OCI-LY3 (cell line): ENCODE results near the gene MMD.

Source experiments
- H2AFZ ChIP-seq: fragments of 200-600, 300-600 bp; shearing (Covaris generic); 2 replicates; pipeline ENCODE4 v1.6.0; 2014; ENCODE audit warnings: antibody characterized with exemption, low read depth, low read length
- H3K27ac ChIP-seq: fragments of 200-600, 300-600 bp; sonication (generic); 2 replicates; pipeline ENCODE4 v1.5.1; 2014; ENCODE audit warnings: mild to moderate bottlenecking, low read length, moderate library complexity, mixed read lengths
- H3K27me3 ChIP-seq: fragments of 200-600, 300-600 bp; sonication (generic); 2 replicates; pipeline ENCODE4 v1.6.1; 2014; ENCODE audit warnings: low read depth, low read length, mixed read lengths
- H3K36me3 ChIP-seq: fragments of 200-600, 300-600 bp; sonication (generic); replicated peaks from 2 replicates; pipeline ENCODE3; 2014; ENCODE audit warnings: low read depth, low read length, mixed read lengths
- H3K4me1 ChIP-seq: fragments of 300-600, 200-600 bp; sonication (generic); 2 replicates; pipeline ENCODE4 v1.6.1; 2014; ENCODE audit warnings: low read length, mixed read lengths
- H3K4me2 ChIP-seq: fragments of 200-600, 300-600 bp; sonication (generic); 2 replicates; pipeline ENCODE4 v1.6.1; 2014; ENCODE audit warnings: low read length, mixed read lengths
- H3K4me3 ChIP-seq: fragments of 300-600, 200-600 bp; sonication (generic); 2 replicates; pipeline ENCODE4 v1.5.1; 2014; ENCODE audit warnings: antibody characterized with exemption, mild to moderate bottlenecking, low read length, moderate library complexity
- H3K79me2 ChIP-seq: fragments of 300-600, 200-600 bp; shearing (Covaris generic); 2 replicates; pipeline ENCODE4 v1.6.1; 2014; ENCODE audit warnings: mild to moderate bottlenecking, low read length, mixed read lengths
- H3K9ac ChIP-seq: fragments of 300-600, 200-600 bp; shearing (Covaris generic); 2 replicates; pipeline ENCODE4 v1.6.0; 2014; ENCODE audit warnings: mild to moderate bottlenecking, low read length, moderate library complexity
- H3K9me3 ChIP-seq: fragments of 200-600, 300-600 bp; shearing (Covaris generic); 2 replicates; pipeline ENCODE4 v1.6.1; 2014; ENCODE audit warnings: low read length, mixed read lengths; ENCODE audit not compliant: insufficient read depth
- H4K20me1 ChIP-seq: fragments of 200-600, 300-600 bp; sonication (generic); 2 replicates; pipeline ENCODE4 v1.6.1; 2016; ENCODE audit warnings: low read length, mixed read lengths; ENCODE audit not compliant: insufficient read depth
- EZH2phosphoT487 ChIP-seq: fragments of 200-600 bp; shearing (Covaris generic); IDR thresholded peaks from 2 replicates; pipeline ENCODE4 v1.6.1; 2018; ENCODE audit warnings: antibody characterized with exemption, mixed run types, low read depth
- TF ChIP-seq, protein P1 (sequence below): fragments of 200-600, 300-600 bp; sonication (generic); IDR thresholded peaks from 2 replicates; pipeline ENCODE4 v1.5.1; 2014; ENCODE audit warnings: antibody characterized with exemption, low read length, low read depth

The MMD gene

DNA sequence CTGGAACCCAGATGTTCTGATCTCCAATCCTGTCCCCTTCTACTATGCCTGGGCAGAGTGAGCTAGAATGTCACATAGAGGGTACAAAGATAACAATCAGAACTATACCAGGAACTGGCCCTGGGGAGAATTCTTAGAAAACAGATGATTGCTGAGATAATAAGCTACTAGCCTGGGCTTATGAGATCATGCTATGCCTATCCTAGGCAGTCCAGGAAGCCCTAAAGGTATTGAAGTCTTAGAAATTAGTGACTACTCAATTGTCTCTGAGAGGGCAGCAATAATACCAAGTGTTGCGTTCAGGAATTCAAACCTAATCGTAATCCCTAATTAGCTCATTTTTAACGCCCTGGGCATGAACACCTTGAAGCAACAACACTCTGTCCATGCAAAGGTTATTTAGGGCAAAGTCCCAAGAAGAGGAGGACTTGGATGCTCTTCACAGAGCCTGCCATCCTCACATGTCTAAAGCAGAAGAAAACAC is 77.1 kb downstream of the MMD start:
- Histone ChIP-seq H3K27me3 (peaks cover 12% of the 10 kb centered on the region), H4K20me1 (no peaks in the 10 kb centered on the region), H3K27ac (no peak overlapping the region), H3K4me2 (no peak overlapping the region), H2AFZ (no peak overlapping the region), H3K4me1 (no peaks in the 10 kb centered on the region), H3K4me3 (no peak overlapping the region), H3K36me3 (no peaks in the 10 kb centered on the region), H3K9me3 (no peaks in the 10 kb centered on the region), H3K79me2 (no peaks in the 10 kb centered on the region), H3K9ac (no peak overlapping the region)
- TF ChIP-seq, protein P1, sequence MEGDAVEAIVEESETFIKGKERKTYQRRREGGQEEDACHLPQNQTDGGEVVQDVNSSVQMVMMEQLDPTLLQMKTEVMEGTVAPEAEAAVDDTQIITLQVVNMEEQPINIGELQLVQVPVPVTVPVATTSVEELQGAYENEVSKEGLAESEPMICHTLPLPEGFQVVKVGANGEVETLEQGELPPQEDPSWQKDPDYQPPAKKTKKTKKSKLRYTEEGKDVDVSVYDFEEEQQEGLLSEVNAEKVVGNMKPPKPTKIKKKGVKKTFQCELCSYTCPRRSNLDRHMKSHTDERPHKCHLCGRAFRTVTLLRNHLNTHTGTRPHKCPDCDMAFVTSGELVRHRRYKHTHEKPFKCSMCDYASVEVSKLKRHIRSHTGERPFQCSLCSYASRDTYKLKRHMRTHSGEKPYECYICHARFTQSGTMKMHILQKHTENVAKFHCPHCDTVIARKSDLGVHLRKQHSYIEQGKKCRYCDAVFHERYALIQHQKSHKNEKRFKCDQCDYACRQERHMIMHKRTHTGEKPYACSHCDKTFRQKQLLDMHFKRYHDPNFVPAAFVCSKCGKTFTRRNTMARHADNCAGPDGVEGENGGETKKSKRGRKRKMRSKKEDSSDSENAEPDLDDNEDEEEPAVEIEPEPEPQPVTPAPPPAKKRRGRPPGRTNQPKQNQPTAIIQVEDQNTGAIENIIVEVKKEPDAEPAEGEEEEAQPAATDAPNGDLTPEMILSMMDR, result no peak
- no peak for TF ChIP-seq EZH2phosphoT487

- TF ChIP-seq, protein P1, result no peak
- TF ChIP-seq EZH2phosphoT487, result no peak
- Histone ChIP-seq H4K20me1 (no peaks in the 10 kb centered on the region), H3K9me3 (no peaks in the 10 kb centered on the region), H3K4me1 (no peaks in the 10 kb centered on the region), H3K36me3 (no peaks in the 10 kb centered on the region), H3K79me2 (no peaks in the 10 kb centered on the region), H3K27ac (no peak overlapping the region), H2AFZ (no peak overlapping the region), H3K9ac (no peak overlapping the region), H3K4me3 (no peak overlapping the region), H3K4me2 (no peak overlapping the region), H3K27me3 (peaks cover 18% of the 10 kb centered on the region)
Observed at GRCh38 chr17:55343900-55344513, 77.6 kb downstream of the MMD start.

GRCh38 chr17:55342800-55343585 is 78.6 kb downstream of the MMD start:
- no peak overlapping the region for H3K4me3 ChIP-seq
- peaks cover 19% of the 10 kb centered on the region for H3K27me3 ChIP-seq
- no peaks in the 10 kb centered on the region for H3K4me1 ChIP-seq
- H3K9ac ChIP-seq, result no peak overlapping the region
- no peaks in the 10 kb centered on the region for H3K36me3 ChIP-seq
- no peaks in the 10 kb centered on the region for H4K20me1 ChIP-seq
- no peaks in the 10 kb centered on the region for H3K9me3 ChIP-seq
- H3K79me2 ChIP-seq, result no peaks in the 10 kb centered on the region
- no peak overlapping the region for H3K4me2 ChIP-seq
- H3K27ac ChIP-seq, result no peak overlapping the region
- no peak for TF ChIP-seq EZH2phosphoT487
- TF ChIP-seq, protein P1, result no peak
- no peak overlapping the region for H2AFZ ChIP-seq
